Neural cell (in vitro differentiated cells): ENCODE measurements around the gene AEBP1. TPM values are rescaled to one million over a fixed set of nuclear protein-coding genes. Genes with fewer than 3 reads are reported as not detected.

Experiments
- H2AFZ ChIP-seq: fragments of 200-600, 300-800 bp; sonication (generic), shearing (Covaris generic); 2 replicates; pipeline ENCODE4 v1.6.0; 2014; ENCODE audit warnings: low read depth, mild to moderate bottlenecking, antibody characterized with exemption, low read length, moderate library complexity
- H3F3A ChIP-seq: fragments of 200-600 bp; shearing (Covaris generic); 2 replicates; pipeline ENCODE4 v1.6.1; 2016; ENCODE audit warnings: mild to moderate bottlenecking, moderate library complexity, mixed read lengths, antibody characterized with exemption, low read length; ENCODE audit not compliant: insufficient read depth, poor library complexity, severe bottlenecking
- H3K27ac ChIP-seq: fragments of 200-600, 300-800 bp; sonication (generic), shearing (Covaris generic); 2 replicates; pipeline ENCODE4 v1.5.1; 2014; ENCODE audit warnings: mild to moderate bottlenecking, low read length, moderate library complexity
- H3K27me3 ChIP-seq: fragments of 300-800, 200-600 bp; sonication (generic), shearing (Covaris generic); 2 replicates; pipeline ENCODE4 v1.6.0; 2014; ENCODE audit warnings: mild to moderate bottlenecking, low read depth, low read length, moderate library complexity; ENCODE audit not compliant: insufficient read depth
- H3K36me3 ChIP-seq: fragments of 300-800, 200-600 bp; sonication (generic), shearing (Covaris generic); 2 replicates; pipeline ENCODE4 v1.5.1; 2014; ENCODE audit warnings: mild to moderate bottlenecking, antibody characterized with exemption, low read length, moderate library complexity; ENCODE audit not compliant: insufficient read depth
- H3K4me2 ChIP-seq: fragments of 300-800, 200-600 bp; sonication (generic), shearing (Covaris generic); 2 replicates; pipeline ENCODE4 v1.6.0; 2014; ENCODE audit warnings: mild to moderate bottlenecking, low read length
- H3K4me3 ChIP-seq: fragments of 300-800, 200-600 bp; sonication (generic), shearing (Covaris generic); 2 replicates; pipeline ENCODE4 v1.5.1; 2014; ENCODE audit warnings: mild to moderate bottlenecking, low read length, moderate library complexity
- H3K79me2 ChIP-seq: fragments of 200-600 bp; shearing (Covaris generic); replicated peaks from 2 replicates; pipeline ENCODE4 v1.6.0; 2014; ENCODE audit warnings: mild to moderate bottlenecking, low read length, moderate library complexity; ENCODE audit not compliant: insufficient read depth
- H3K9ac ChIP-seq: fragments of 300-800, 200-600 bp; sonication (generic), shearing (Covaris generic); 2 replicates; pipeline ENCODE4 v1.6.1; 2016; ENCODE audit warnings: mild to moderate bottlenecking, low read length, mixed read lengths
- H3K9me2 ChIP-seq: fragments of 200-600 bp; shearing (Covaris generic); 2 replicates; pipeline ENCODE4 v1.6.1; 2016; ENCODE audit warnings: mild to moderate bottlenecking, low read length, mixed read lengths; ENCODE audit not compliant: insufficient read depth
- H3K9me3 ChIP-seq: fragments of 200-600, 300-800 bp; sonication (generic), shearing (Covaris generic); 2 replicates; pipeline ENCODE4 v1.6.1; 2016; ENCODE audit warnings: mild to moderate bottlenecking, mixed run types, low read length, moderate library complexity, mixed read lengths
- H4K20me1 ChIP-seq: fragments of 200-600 bp; shearing (Covaris generic); 2 replicates; pipeline ENCODE4 v1.6.1; 2016; ENCODE audit warnings: mild to moderate bottlenecking, mixed run types; ENCODE audit not compliant: insufficient read depth
- EP300 ChIP-seq: fragments of 450-650 bp; conservative IDR thresholded peaks from 2 replicates; pipeline ENCODE4 v1.6.1; 2014; ENCODE audit warnings: antibody characterized with exemption, mild to moderate bottlenecking, moderate library complexity; ENCODE audit not compliant: poor library complexity, severe bottlenecking
- EZH2 ChIP-seq: fragments of 200-600, 300-800 bp; shearing (Covaris generic), sonication (generic); IDR thresholded peaks from 2 replicates; pipeline ENCODE4 v1.6.1; 2014; ENCODE audit warnings: antibody characterized with exemption, low read length, borderline replicate concordance, mild to moderate bottlenecking; ENCODE audit not compliant: insufficient read depth, poor library complexity, severe bottlenecking
- MXI1 ChIP-seq: fragments of 450-650 bp; conservative IDR thresholded peaks from 2 replicates; pipeline ENCODE4 v1.6.1; 2014; ENCODE audit warnings: antibody characterized with exemption, mild to moderate bottlenecking; ENCODE audit not compliant: poor library complexity, severe bottlenecking
- POLR2AphosphoS5 ChIP-seq: IDR thresholded peaks from 2 replicates; pipeline ENCODE4 v1.6.1; 2012
- RAD21 ChIP-seq: fragments of 450-650 bp; conservative IDR thresholded peaks from 2 replicates; pipeline ENCODE4 v1.6.1; 2014; ENCODE audit warnings: antibody characterized with exemption, mild to moderate bottlenecking, moderate library complexity
- SMC3 ChIP-seq: fragments of 450-650 bp; conservative IDR thresholded peaks from 2 replicates; pipeline ENCODE4 v1.6.1; 2014; ENCODE audit warnings: antibody characterized with exemption, mild to moderate bottlenecking, moderate library complexity; ENCODE audit not compliant: poor library complexity
- TAF1 ChIP-seq: IDR thresholded peaks from 2 replicates; pipeline ENCODE4 v1.6.1; 2012; ENCODE audit warnings: low read depth
- polyA minus RNA-seq: library from RNA; depleted of rRNA, polyadenylated mRNA; stranded (reverse); fragments of >200 nt; gene quantifications from 2 replicates; pipeline ENCODE4 v1.2.3, GENCODE V29; 2014
- polyA plus RNA-seq: library from polyadenylated mRNA; depleted of rRNA; stranded (reverse); fragments of >200 nt; gene quantifications from 2 replicates; pipeline ENCODE4 v1.2.3, GENCODE V29; 2014
- TF ChIP-seq, protein P1 (sequence below): fragments of 450-650 bp; IDR thresholded peaks from 2 replicates; pipeline ENCODE4 v1.5.1; 2014; ENCODE audit warnings: antibody characterized with exemption, mild to moderate bottlenecking, moderate library complexity; ENCODE audit not compliant: poor library complexity, severe bottlenecking
- TF ChIP-seq, protein P2 (sequence below): IDR thresholded peaks from 2 replicates; pipeline ENCODE4 v1.6.1; 2012; ENCODE audit warnings: borderline replicate concordance

Gene AEBP1
- polyA plus RNA-seq = 0.30 TPM in 1 of 2 replicates, not detected in the other
- polyA minus RNA-seq = 0.58 TPM in 1 of 2 replicates, not detected in the other

- no peak for TF ChIP-seq MXI1
- TF ChIP-seq, protein P1, sequence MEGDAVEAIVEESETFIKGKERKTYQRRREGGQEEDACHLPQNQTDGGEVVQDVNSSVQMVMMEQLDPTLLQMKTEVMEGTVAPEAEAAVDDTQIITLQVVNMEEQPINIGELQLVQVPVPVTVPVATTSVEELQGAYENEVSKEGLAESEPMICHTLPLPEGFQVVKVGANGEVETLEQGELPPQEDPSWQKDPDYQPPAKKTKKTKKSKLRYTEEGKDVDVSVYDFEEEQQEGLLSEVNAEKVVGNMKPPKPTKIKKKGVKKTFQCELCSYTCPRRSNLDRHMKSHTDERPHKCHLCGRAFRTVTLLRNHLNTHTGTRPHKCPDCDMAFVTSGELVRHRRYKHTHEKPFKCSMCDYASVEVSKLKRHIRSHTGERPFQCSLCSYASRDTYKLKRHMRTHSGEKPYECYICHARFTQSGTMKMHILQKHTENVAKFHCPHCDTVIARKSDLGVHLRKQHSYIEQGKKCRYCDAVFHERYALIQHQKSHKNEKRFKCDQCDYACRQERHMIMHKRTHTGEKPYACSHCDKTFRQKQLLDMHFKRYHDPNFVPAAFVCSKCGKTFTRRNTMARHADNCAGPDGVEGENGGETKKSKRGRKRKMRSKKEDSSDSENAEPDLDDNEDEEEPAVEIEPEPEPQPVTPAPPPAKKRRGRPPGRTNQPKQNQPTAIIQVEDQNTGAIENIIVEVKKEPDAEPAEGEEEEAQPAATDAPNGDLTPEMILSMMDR = no peak
- TF ChIP-seq SMC3 = no peak
- no peak for TF ChIP-seq EP300
- no peak for TF ChIP-seq EZH2
- TF ChIP-seq POLR2AphosphoS5 = no peak
- TF ChIP-seq, protein P2, sequence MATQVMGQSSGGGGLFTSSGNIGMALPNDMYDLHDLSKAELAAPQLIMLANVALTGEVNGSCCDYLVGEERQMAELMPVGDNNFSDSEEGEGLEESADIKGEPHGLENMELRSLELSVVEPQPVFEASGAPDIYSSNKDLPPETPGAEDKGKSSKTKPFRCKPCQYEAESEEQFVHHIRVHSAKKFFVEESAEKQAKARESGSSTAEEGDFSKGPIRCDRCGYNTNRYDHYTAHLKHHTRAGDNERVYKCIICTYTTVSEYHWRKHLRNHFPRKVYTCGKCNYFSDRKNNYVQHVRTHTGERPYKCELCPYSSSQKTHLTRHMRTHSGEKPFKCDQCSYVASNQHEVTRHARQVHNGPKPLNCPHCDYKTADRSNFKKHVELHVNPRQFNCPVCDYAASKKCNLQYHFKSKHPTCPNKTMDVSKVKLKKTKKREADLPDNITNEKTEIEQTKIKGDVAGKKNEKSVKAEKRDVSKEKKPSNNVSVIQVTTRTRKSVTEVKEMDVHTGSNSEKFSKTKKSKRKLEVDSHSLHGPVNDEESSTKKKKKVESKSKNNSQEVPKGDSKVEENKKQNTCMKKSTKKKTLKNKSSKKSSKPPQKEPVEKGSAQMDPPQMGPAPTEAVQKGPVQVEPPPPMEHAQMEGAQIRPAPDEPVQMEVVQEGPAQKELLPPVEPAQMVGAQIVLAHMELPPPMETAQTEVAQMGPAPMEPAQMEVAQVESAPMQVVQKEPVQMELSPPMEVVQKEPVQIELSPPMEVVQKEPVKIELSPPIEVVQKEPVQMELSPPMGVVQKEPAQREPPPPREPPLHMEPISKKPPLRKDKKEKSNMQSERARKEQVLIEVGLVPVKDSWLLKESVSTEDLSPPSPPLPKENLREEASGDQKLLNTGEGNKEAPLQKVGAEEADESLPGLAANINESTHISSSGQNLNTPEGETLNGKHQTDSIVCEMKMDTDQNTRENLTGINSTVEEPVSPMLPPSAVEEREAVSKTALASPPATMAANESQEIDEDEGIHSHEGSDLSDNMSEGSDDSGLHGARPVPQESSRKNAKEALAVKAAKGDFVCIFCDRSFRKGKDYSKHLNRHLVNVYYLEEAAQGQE = no peak
- no peak for TF ChIP-seq RAD21
- no peak for TF ChIP-seq TAF1
- Histone ChIP-seq H4K20me1 (no peaks in the 10 kb centered on the region), H2AFZ (no peak within 1 kb of the TSS), H3K79me2 (no peaks in the 10 kb centered on the region), H3K27ac (no peak within 1 kb of the TSS), H3K9me3 (no peaks in the 10 kb centered on the region), H3K9me2 (no peaks in the 10 kb centered on the region), H3F3A (no peaks in the 10 kb centered on the region), H3K27me3 (peaks cover 19% of the 10 kb centered on the region), H3K4me3 (peak within 1 kb of the TSS; percentile 49), H3K4me2 (no peak within 1 kb of the TSS), H3K9ac (no peak within 1 kb of the TSS), H3K36me3 (no peaks in the 10 kb centered on the region)
These were observed at the start of gene AEBP1 for GRCh38 chr7:44103923-44104859. Gene AEBP1 (plus strand): TSS chr7:44104345. CDS start chr7:44104666, 321 bp downstream.

- Histone ChIP-seq H3K36me3 (peaks cover 16% of the 10 kb centered on the region), H3K9ac (no peak overlapping the region), H3K9me2 (no peaks in the 10 kb centered on the region), H3K4me2 (no peak overlapping the region), H3K27ac (no peak overlapping the region), H3K27me3 (no peaks in the 10 kb centered on the region), H3F3A (no peaks in the 10 kb centered on the region), H4K20me1 (no peaks in the 10 kb centered on the region), H2AFZ (no peak overlapping the region), H3K9me3 (peaks cover 6% of the 10 kb centered on the region), H3K79me2 (peaks cover 7% of the 10 kb centered on the region), H3K4me3 (no peak overlapping the region)
- no peak for TF ChIP-seq RAD21
These were observed 47.5 kb upstream of the AEBP1 start for GRCh38 chr7:44056681-44057080.
